DMS79 (cell line): Measurements from ENCODE around the gene NPAS2.

Source experiments
- DNase-seq: peaks from one replicate; lab custom pipeline; 2025; lab: John Stamatoyannopoulos, UW

NPAS2 gene

DNA sequence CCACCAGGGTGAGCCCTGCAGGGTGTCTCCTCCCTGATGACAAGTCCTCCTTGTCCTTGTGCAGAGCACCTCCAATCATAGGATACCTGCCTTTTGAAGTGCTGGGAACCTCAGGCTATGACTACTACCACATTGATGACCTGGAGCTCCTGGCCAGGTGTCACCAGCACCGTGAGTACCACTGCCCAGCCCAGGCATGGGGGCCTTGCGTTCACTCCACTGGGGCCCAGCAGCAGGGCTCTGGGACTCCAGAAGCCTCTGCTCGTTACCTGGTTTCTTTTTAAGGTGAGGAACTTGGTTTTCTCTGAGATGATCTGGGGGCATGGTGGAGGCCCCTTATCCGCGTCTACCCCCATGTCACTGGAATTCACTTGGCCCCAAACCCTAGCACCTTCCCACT is 145.7 kb downstream of the NPAS2 start:
- DNase-seq, result no peak

GRCh38 chr2:100967716-100968115 is 147.8 kb downstream of the NPAS2 start:
- DNase-seq, result no peak

- DNase-seq, result no peak
Observed at GRCh38 chr2:100968146-100969145, 148.5 kb downstream of the NPAS2 start.

DNA sequence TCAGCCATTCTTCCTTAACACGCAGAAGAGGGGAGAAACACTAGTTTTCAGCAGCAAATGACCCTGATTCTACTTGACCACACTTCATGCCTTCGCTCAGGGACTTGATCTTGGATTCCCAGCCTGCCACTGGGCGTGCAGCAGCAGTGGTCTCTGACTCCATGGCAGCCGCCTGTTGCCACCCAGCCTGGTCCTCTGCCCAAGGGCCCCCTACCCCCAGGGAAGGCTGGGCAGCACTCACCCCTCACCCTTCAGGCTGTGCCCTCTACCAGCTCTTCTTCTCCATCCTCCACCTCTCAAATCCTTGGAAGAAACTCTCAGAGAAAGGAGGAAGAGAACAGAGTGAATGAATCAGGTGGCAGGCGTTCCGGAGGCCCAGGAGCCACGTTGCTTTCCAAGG is 150.1 kb downstream of the NPAS2 start:
- DNase-seq, result no peak

GRCh38 chr2:100971221-100971620 is 151.3 kb downstream of the NPAS2 start:
- no peak for DNase-seq

DNA sequence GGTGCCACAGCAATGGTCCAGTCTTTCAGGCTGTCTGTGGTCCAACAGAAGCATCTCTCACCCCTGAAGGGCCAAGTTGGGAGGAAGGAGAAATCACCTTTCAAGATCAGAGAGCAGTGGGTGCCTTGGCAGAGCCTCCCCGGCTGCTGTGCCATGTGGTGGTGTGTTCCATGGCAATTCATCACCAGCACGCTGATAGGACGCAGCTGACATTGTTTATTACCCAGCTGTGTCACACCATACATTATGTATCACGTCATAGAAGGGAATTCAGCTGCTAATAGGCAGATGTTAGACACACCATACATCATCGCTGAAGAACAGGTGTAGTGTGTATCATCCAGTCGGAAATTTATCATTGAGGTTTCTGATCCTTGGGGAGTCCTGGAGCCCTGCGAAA is 152.5 kb downstream of the NPAS2 start:
- DNase-seq, result no peak

DNA sequence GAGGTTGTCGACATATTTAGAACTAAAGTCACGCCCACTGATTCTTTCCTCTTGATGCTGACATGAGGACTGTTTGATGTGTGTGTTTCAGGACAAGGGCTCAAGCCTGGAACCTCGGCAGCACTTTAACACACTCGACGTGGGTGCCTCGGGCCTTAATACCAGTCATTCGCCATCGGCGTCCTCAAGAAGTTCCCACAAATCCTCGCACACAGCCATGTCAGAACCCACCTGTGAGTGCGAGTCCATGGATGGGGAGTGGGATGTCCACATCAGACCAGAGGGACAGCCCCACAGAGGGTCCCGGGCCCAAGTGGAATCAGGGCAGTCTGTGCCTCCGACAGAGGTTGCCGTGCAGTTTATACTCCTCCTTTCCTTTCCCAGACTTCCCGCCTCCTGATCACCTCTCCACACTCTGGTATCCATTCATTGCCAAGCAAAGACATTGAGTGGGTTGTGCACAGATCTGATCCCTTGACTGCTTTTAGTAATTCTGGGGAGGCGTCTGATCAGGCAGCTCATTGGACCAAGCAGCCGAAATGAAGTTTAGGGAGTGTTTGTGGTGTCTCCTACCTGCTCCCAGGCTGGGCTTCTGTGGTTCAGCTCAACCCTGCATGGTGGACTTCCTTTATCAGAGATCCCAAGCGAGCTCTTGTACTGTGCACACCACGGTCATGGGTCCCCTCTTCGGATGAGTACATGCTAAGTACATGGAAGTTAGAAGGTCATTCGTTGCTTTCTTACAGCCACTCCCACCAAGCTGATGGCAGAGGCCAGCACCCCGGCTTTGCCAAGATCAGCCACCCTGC is 155.0 kb downstream of the NPAS2 start:
- DNase-seq, result no peak

GRCh38 chr2:100975521-100975785 is 155.5 kb downstream of the NPAS2 start:
- no peak for DNase-seq

- no peak for DNase-seq
Observed at GRCh38 chr2:100976061-100976460, 156.1 kb downstream of the NPAS2 start.

DNA sequence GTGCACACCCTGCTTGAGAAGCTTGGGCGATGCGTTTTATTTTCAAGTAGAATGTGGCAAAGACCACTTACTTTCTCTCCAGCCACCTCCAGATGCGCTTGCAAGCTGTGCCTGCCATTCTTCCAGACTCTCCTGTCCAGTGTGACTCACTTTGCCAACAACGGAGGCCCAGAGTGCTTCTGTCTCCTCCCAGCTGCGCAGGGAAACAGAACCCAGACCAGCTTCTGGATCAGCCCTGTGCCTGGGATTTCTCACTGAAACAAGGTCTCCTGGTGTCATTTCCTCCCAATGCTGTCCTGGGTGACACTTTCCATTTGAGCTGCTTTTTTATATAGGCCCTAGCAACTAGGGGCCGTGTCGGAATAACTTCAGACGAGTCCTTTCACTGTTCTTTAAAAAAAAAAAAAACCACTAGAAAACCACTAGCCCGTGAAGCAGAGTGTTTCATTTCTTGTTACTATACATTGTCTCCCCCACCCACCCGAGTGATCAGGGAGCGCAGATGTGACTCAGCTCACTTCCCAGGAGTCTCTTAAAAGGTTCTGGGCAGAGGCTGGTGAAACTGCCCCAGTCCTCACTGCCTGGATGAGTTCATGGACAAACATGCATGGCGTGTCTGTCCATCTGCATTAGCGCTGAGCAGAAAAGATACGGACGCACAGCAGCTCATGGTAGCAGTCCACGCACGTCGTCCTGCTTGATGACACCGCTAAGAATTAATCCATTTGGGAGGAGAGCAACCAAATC is 156.9 kb downstream of the NPAS2 start:
- peak; percentile 9 for DNase-seq

DNA sequence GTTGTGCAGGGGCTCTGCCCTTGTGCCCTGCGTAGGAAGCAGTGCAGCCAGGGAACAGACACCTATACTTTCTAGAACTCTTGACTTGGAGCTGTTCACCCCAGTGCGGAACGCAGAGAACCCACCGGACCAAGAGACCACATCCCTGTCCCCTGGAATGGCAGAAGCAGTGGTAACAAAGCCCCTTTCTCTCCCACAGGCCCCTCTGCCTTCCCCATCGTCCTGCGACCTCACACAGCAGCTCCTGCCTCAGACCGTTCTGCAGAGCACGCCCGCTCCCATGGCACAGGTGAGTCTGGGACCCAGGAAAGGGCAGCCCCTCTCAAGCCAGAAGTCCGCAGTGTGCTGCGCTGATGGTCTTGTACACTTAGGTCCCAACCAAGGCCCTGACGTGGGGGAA is 157.6 kb downstream of the NPAS2 start:
- no peak for DNase-seq

DNA sequence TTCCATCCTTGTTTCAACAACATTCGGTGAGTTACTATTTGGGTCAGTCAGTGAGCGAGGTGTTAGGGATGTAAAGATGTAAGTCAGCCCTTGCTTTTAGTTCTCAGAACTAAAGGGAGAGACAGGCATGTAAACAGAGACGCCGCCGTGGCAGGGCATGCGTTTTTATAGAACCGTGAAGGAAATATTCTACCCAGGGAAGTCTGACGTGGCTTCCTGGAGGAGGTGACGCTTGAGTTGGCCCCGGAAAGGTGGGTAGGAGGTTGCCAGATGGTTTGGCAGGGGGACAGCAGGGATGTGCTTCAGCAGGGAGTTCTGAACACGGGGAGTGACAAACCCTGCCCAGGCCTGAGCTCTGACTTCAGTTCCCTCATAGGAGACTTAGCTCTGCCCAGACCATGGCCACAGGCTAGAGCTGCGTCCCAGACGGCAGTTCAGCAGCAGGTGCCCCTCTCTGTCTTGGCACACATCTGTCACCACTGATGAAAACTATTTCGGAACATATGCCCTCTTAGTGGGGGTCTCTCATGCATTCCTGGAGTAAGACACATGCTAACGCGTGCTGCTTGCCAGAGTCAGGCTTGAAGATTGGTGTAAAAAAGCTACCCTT is 158.7 kb downstream of the NPAS2 start:
- DNase-seq, result no peak

DNA sequence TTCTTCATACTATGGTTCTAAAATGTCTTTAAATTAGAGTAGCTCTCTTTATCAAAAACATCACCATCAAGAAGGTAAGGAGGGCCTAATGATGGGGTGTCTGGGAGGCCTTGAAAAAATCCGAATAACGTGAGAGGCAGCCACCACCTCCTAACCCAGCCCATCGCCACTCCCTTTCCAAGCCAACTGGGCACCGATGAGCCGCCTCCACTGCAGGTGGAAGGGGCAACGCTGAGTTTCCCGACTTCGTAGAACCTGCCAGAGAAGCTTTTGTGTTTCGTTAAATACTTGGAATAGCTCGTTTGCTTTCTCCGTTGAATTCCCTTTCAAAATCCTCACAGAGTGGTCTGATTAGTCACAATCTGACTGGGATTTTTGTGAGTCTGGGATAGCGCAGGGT is 160.1 kb downstream of the NPAS2 start:
- DNase-seq, result no peak

DNA sequence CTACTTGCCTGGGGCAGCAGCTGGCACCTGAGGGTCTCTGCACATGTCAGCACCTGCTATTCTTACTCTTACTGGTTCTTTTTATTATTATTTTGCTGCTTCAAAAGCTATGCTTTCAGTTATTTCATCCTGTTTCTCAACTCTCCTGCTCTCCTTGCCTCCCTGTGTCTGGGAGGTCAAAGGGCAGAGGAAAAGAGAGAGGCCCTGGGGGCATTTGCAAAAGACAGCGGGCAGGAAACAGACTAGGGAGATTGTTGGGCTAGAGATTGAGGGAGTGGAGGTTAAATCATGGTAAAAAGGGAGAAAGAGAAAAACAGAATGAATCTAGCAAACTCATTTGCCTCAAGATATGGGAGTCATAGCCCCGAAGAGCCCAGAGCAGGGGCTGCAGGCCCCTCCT is 161.1 kb downstream of the NPAS2 start:
- no peak for DNase-seq

GRCh38 chr2:100982431-100982861 is 162.5 kb downstream of the NPAS2 start:
- no peak for DNase-seq

GRCh38 chr2:100983201-100983600 is 163.3 kb downstream of the NPAS2 start:
- no peak for DNase-seq

- DNase-seq, result no peak
Observed at GRCh38 chr2:100983684-100984310, 163.9 kb downstream of the NPAS2 start.

- DNase-seq, result peak; percentile 7
Observed at GRCh38 chr2:100984892-100985307, 165.0 kb downstream of the NPAS2 start.

- no peak for DNase-seq
Observed at GRCh38 chr2:100986157-100986556, 166.2 kb downstream of the NPAS2 start.

DNA sequence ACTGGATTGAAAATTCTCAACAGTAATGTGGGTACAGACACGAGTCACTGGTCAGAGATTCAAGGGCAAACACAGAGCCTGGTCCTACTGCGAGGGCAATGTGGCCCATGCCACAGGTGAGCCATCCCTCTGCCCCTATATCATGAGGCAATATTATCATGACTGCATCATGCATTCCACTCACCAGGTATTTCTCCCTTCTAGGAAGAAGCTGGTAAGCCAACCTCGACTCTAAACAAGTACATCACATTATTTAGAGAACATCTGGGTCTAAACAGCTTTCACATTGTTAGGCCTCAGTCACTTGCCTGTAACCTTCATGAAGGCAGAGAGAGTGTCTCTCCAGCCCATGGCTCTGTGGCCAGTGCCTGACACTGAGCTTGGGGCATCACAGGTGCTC is 167.6 kb downstream of the NPAS2 start:
- no peak for DNase-seq

- no peak for DNase-seq
Observed at GRCh38 chr2:100987974-100988373, 168.0 kb downstream of the NPAS2 start.
